Putamen (tissue), 1 donor: Measurements from ENCODE around the gene ABCC8.
A peak's percentile ranks its signal among the peaks of the same experiment; 100 is the strongest.

Experiments used
- DNase-seq: peaks from one replicate; pipeline ENCODE4 v3.0.0-alpha.2; 2016; ENCODE audit warnings: low spot score

Gene ABCC8

DNA sequence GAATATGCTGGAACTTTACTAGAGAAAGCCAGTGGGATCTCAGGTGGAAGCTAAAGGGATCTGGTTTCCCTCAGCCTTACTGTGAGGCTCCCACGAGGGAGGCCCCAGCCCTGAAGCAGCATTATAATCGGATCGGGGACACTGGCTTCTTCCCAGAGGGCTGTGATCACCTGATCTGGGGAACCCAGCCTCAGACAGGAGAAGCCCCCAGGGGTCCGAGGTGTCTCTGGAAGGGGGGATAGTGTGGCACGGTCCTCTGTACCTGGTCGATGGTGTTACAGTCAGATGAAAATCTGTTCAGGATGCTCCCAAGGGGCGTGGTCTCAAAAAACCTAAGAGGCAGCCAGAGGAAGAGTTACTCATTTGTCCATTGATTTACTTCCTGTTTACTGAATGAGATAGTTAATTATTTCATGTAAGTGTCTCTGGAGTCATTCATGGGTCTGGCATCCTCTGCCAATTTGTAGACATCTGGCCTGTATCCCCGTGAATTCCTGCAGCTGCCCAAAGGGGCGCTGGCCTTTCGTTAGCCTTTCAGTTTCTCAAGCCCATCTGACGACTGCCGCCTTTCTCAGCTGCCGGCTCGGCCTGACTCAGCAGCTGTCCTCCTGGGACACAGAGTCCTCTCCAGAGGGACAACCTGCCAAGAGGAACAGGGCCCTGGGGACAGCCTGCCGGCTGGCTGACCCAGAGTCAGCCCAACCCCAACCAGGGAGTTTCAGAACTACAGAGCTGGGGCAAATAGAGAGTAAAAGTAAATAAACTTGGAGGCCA, 71.2 kb downstream of the ABCC8 start:
- DNase-seq: peak; percentile 35

GRCh38 chr11:17403980-17404759, 72.5 kb downstream of the ABCC8 start:
- DNase-seq: no peak

DNA sequence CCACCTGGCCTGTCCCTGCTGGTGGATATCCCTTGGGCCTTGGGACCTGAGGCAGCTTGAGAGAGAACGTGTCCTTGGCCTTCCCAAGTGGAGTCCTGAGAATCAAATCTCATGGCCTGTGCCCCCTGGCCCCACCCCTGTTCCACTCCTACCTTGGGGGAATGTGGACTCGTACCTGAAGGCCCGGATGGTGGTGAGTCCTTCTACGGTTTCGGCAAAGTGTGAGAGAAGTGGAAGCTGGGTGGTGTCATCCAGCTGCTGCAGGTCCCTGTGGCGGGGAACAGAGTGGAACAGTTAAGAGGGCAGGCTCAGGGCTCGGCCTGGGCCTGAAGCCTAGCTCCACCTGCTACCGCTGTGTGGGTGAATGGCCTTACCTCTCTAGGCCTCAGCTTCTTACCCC, 74.2 kb downstream of the ABCC8 start:
- DNase-seq: no peak

DNA sequence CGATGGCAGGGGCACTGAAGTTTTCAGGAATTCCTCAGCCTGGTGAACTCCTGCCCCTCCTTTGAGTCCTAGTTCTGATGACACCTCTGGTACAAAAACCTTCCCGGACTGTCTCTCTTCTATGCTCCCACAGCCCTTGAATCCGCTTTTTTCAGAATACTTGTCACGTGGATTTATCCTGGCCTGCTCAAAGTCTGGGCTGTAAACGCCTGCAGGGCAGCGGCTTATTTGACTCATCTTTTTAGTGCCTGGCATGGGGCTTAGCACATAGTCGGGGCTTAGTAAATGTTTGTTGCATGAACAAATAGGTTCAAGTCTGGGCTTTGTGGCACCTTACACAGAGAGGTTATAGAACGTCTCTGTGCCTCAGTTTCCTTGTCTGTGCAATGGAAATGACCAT, 74.8 kb downstream of the ABCC8 start:
- no peak for DNase-seq

DNA sequence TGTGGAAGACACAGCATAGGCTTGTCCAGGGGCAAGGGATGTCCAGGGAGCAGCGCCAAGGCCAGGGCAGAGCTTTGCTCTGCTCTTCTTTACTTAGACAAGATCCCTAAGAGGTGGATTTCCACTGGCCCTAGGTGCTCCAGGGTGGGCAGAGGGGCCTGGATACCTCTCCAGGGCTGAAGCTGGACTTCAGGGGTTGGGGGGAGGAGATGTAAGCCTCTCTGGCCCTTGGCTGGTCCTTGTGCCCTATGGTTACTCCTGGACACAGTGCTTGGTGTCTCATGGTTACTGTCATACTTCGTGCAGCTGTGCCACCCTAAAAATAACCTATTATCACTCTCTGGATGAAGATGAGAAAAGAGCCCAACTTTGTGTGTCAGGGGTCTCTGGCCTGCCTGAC, 75.3 kb downstream of the ABCC8 start:
- DNase-seq: no peak

- DNase-seq: no peak
Measured at GRCh38 chr11:17400048-17400775, 76.4 kb downstream of the ABCC8 start.

- no peak for DNase-seq
Measured at GRCh38 chr11:17399236-17399635, 77.4 kb downstream of the ABCC8 start.

DNA sequence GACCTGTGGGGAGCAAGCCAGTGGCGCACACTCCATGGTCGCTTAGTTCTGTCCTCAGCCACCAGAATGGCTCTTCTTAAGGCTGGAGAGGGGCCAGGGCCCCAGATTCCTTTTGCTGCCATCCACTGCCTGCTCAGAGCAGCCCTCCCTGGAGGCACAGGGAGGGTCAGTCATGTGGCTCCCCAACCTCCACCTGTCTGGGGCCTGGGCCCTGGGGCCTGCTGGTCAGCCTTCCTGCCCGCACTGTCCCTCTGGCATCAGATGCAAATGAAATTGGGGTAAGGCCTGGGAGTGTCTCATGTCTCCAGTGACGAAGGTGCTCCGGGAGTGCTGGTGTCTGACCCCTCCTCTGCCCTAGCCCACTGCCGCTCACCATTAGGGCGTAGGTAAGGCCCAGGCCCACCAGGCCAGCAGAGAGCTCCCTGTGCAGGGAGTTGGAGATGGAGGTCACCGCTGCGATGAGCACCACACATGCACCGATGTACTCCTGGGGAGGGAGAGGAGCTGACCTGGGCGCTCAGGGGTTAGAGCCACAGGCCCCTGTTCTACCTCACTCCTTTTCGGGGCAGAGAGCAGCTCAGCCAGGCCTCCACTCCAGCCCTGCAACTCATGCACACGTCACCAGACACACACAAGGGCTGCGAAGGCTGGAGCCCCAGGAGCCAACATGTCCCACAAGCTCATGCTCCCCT, 79.2 kb downstream of the ABCC8 start:
- no peak for DNase-seq

DNA sequence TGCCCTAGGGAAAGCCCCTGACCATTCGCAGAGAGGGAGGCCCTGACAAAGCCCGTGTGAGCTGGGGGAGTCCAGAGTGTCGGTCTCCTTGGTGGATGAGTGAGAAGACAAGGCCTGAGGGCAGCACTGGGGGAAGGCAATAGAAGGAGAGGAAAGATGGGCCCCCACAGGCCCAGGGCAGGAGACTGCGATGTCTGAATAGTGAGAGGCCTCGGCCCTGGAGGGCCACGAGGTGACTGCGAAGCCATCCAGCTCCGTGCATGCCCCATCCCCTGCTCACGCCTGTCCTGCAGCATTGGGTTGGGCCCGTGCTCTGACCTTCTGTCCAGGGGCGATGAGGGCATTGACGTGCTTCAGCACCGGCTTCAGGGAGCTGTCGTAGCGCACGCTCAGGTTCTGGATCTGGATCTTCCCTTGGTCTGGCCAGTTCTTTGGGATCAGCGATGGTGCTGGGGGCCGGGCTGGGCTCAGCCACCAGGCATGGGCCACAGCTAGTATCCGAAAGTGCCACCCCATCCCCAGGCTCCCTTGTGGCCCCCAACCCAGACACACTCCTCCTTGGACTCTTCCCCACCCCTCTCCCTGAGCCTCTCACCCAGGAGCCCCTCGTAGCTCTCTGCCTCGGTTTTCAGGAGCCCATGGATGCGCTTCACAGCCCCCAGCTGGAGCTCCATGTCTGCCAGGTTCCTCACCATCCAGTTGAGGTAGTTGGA, 79.9 kb downstream of the ABCC8 start:
- DNase-seq: no peak

GRCh38 chr11:17395978-17396377, 80.7 kb downstream of the ABCC8 start:
- DNase-seq: no peak

GRCh38 chr11:17395554-17395961, 81.1 kb downstream of the ABCC8 start:
- no peak for DNase-seq

DNA sequence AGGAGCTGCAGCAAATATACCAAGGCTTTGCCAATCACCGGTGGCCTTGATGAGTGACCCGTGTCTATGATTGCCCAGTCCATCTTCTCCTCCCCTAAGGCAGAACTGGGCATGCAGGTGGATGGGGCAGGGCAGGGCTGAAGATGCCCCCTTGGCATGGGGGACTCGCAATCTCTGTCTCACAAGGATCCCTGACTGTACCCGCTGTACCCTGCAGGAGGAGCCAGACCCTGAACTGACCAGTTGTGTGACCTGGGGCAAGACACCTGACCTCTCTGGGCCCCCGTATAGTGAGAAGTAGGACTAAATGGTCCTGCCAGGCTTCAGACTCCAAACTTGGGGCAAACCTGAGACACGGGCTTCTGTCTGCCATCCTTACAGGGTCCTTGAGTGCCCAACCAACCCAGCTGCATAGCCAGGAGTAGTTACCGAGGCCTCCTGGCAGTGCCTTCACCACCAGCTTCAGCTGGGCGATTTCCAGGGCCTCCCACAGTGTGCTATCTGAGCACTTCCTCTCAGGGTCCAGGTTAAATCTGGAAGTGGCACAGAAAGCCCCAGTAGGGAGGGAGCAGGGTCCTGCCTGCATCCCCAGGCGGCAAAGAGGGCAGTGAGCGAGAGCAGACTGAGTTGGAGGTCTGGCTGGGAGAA, 81.8 kb downstream of the ABCC8 start:
- DNase-seq: no peak

GRCh38 chr11:17393472-17393871, 83.2 kb downstream of the ABCC8 start:
- no peak for DNase-seq

GRCh38 chr11:17392872-17393271, 83.8 kb downstream of the ABCC8 start:
- DNase-seq: no peak

- no peak for DNase-seq
Measured at GRCh38 chr11:17391493-17392355, 84.9 kb downstream of the ABCC8 start.

DNA sequence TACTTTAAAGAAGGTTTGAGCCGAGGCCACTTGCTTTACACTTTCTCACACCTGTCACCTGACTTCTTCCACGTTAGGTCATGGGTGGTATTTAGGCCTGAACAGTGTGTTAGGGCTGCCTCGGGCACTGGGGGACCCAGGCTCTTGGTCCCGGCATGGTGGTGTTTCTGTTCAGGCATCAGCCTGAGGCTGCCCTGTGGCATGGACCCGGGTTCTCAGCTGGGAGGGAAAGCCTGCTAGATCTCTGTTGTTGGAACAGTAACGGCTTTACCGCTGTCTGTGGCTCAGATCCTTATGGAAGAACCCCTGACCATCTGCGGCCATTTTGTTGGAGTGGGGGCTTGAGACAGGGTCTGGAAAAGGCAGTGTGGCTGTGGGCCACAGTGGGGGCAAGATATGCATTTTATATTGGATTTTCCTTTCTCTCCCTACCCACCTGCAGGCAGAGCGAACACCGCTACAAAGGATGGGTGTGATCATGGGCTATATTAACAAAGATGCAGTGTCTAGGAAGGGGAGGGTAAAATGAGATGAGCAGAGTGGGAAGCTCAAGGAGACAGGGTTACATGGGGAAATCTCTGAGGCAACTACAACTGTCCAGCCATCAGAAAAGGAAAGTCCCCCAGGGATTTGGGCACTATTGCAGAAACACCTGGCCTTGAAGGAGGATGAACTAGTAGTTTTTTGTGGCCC, 86.5 kb downstream of the ABCC8 start:
- DNase-seq: no peak

GRCh38 chr11:17389211-17389956, 87.3 kb downstream of the ABCC8 start:
- DNase-seq: peak; percentile 53

- DNase-seq: no peak
Measured at GRCh38 chr11:17388609-17389210, 87.9 kb downstream of the ABCC8 start, which contains the start of gene KCNJ11. Gene KCNJ11 (minus strand): TSS chr11:17388659. CDS start chr11:17388091, 568 bp downstream.
